Stimulated activated CD4-positive, alpha-beta T cell treated with anti-CD3 and anti-CD28 coated beads, Interleukin-12 subunit alpha, Interleukin-12 subunit beta, amount 100 ng/mL, for 4 hours (primary cell): ENCODE results near the gene STN1.
A peak's percentile ranks its signal among the peaks of the same experiment; 100 is the strongest.
"Not testable (repeated sequence)": the region's sequence is repeated elsewhere in the genome, so short reads cannot be mapped to it uniquely, and the experiment has no call there.

Experiments used
- DNase-seq: peaks from one replicate; pipeline ENCODE4 v3.0.0-alpha.2; 2020

Gene STN1

GRCh38 chr10:103856797-103857170 lies 61.2 kb downstream of the STN1 start:
- DNase-seq, result no peak

- no peak for DNase-seq
Measured at GRCh38 chr10:103855852-103856796, 61.9 kb downstream of the STN1 start.

GRCh38 chr10:103855424-103855823 lies 62.6 kb downstream of the STN1 start, which contains the start of gene SH3PXD2A:
TSS of gene SH3PXD2A (minus strand) at chr10:103855576. CDS start at chr10:103855266, 310 bp downstream.
- DNase-seq, result peak; percentile 14

DNA sequence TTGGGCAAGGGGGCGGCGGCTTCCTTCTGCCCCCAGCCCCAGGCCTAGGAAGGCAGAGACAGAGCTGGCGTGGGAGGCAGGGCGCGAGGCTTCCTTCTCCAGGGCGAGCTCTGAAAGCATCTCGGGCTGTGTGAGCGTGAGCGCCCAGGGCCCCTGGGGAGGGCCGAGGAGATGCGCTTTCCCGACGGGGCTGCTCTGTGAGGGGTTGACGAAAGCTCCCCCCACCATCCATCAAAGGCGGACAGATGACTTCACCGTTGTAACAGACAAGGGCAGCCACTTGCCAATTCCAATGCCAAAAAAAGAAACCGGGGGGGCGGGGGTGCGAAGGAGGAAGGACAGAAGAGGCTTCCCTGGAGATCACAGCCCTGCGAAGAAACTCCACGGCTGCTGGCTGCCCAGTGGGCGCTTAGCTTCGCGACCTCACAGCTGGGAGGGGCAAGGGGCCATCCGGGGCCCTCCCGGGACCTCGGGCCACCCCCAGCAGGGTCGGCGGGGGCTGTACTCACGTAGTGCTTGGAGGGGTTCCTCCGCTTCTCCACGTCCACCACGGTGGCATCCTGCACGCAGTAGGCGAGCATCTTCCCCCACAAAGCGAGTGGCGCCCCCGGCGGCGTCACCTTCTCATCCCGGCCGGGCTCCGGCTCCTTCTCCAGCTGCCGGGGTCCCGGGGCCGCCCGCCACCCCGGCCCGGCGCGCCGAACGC lies 63.1 kb downstream of the STN1 start:
- DNase-seq, result peak; percentile 26

GRCh38 chr10:103854265-103854685 lies 63.7 kb downstream of the STN1 start:
- DNase-seq, result no peak

DNA sequence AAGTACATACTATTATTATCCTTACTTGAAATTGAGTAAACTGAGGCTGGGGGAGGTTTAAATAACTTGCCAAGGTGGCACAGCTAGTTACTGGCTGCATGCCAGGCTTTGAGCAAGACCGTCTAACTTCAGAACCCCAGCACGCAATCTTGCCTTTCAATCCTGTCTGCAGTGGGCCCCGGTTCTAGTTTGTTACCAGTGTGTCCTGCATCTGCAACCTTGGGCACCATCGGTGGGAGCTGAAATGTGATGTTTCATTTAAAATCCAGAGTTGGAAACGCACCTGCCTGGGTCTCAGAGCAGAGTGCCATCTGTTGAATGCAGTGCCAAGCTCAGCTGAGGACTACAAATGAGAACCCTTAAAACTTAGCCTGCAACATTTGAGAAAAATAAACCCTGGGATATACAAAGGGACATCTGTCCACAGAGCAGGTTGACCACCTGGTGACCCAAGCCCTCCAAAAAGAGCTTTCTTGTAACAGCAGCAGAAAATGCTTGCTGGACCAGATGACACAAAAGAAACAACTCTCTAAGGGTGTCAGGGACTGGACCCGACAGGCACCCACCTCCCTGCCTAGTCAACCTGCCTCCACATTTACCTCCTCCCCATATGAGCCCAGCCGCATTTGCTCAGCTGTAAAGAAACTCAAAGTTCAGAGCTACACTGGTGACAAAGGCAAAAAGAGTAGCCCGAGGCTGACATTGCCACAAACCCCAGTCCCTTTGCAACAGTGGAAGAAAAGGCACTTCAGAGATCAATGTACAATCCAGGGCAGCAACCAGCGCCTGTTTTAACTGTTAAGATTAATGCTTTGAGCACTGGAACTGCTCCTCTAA lies 64.3 kb downstream of the STN1 start:
- no peak for DNase-seq

GRCh38 chr10:103852856-103853255 lies 65.1 kb downstream of the STN1 start:
- DNase-seq, result no peak

GRCh38 chr10:103852189-103852711 lies 65.7 kb downstream of the STN1 start:
- DNase-seq, result no peak

- DNase-seq, result no peak
Measured at GRCh38 chr10:103851261-103851660, 66.7 kb downstream of the STN1 start.

DNA sequence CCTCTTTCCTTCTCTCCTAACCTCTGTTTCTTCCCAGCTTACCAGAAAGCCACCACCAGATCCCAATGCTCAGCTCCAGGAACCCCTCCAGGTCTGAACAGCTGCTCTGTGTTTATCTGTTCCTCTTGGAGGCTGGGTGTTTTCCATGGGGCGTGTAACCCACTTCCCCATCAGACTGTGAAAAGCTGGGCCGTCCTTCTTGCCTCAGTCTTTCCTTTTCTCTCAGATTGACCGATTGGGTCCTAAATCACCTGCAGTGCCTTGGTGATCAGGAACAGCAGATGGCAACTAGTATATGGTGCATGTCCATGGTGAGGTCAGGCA lies 67.5 kb downstream of the STN1 start:
- no peak for DNase-seq

GRCh38 chr10:103849880-103850571 lies 68.0 kb downstream of the STN1 start:
- DNase-seq, result no peak

- DNase-seq, result no peak
Measured at GRCh38 chr10:103849212-103849877, 68.6 kb downstream of the STN1 start.

GRCh38 chr10:103847909-103848468 lies 70.0 kb downstream of the STN1 start:
- no peak for DNase-seq

GRCh38 chr10:103847346-103847745 lies 70.6 kb downstream of the STN1 start:
- DNase-seq, result no peak

DNA sequence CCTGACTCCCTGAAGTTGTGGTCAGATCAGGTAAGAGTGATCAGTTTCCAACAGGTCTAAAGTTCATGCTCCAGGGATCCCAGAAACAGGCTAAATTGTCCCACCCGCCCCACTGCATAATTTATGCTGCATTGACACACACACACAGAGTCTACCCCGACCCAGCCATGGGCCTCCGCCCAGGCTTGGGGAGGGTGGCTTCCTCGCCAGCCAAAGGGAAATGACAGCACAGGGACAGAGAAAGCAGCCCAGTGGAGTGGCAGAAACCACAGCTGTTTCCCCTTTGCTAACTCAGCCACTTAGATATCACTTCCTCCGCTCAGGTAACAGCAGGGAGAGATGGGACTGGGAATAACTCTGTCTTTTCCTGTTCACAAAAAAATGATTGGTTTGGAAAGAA lies 72.0 kb downstream of the STN1 start:
- peak; percentile 10 for DNase-seq

DNA sequence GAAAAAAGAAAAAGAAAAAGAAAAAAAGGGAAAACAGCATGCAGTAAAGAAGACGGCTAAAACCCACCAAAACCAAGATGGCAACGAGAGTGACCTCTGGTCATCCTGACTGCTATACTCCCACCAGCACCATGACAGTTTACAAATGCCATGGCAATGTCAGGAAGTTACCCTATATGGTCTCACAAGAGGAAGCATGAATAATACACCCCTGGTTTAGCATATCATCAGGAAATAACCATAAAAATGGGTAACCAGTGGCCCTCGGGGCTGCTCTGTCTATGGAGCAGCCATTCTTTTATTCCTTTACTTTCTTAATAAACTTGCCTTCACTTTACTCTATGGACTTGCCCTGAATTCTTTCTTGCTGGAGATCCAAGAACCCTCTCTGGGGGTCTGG lies 72.6 kb downstream of the STN1 start:
- DNase-seq, result not testable (repeated sequence)

DNA sequence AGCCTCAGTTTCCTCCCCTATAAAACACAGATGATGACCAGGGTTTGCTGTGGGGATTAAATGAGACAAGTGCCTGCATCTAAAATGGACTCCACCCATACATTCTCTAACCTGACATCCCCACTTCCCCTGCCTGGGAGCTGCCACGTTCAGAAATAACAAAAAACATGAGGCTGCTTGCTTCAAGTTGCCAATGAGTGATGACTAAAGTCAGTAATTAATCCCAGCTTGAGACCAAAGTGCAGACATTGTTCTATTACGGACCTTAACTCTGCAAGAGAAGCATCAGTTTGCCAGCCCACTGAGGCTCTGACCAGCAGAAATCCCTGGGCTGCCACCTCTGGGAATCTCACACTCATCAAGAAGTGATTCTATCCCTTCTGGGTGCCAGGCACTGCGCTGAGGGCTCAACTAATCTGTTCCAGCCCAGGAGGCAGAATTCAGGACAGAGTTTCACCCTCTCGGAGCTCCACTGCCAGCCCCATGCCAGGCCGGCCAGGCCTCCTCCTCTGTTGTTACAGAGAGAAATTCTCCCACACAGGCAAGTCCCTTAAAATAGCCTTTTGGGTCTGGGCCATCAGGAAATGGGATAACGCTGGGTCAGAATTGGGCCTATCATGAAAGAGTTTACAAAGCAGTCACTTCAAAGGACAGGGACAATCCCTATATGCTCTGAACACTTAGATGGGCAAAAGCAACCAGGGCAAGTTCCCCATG lies 74.0 kb downstream of the STN1 start:
- DNase-seq, result no peak

DNA sequence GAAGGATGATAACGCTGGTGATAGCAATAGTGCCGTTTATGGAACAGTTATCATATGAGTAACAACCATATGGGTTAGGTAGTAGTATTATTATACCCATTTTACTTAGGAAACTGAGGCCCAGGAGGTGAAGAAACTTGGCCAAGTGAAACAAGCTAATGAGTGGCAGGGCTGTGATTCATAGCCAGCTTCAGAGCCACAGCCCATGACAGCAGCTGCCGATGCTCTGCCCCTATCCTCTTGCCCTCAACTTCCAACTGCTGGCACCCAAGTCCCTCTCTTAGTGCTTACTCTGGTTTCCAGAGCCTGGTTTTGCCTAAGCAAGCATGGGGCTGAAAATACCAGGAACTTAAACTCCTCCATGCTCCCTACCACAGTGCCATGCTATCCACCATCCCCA lies 74.9 kb downstream of the STN1 start:
- no peak for DNase-seq

DNA sequence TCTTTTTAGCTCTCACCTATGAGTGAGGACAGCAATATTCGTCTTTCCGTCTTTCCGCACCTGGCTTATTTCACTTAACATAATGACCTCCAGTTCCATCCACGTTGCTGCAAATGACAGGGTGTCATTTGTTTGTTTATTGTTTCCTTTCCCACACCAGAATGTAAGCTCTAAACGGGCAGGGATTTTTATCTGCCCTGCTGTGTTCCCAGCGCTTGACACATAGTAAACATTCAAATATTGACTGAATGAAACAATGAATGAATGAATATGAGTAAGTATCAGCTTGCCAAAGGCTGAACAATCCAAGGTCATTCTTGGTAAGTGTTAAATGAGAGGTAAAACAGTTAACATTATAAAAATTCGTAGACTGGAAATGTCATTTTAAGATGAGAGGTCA lies 75.4 kb downstream of the STN1 start:
- DNase-seq, result no peak

- no peak for DNase-seq
Measured at GRCh38 chr10:103841519-103841918, 76.5 kb downstream of the STN1 start.

GRCh38 chr10:103840740-103841070 lies 77.3 kb downstream of the STN1 start:
- DNase-seq, result no peak
